ENCODE data around the gene KRT6B. TPM values are rescaled to one million over a fixed set of nuclear protein-coding genes. Genes with fewer than 3 reads are reported as not detected.

KRT6B gene
- total and polyA plus RNA-seq, 2 donors (not counting 3 experiments of a cell fraction or from before 2014, with no cell fraction given), result 0.03 TPM; not detected in 1

GRCh38 chr12:52402377-52402776, 49.6 kb downstream of the KRT6B start:
- DNase-seq (ENCODE audit: low read depth, low spot score) (no peak), FAIRE-seq (no peak)
- no peaks in the 10 kb centered on the region for H3K79me2 ChIP-seq (ENCODE audit: control insufficient read depth, insufficient read depth, low read length)
- H3K4me1 ChIP-seq (ENCODE audit: control insufficient read depth, extremely low read depth, insufficient read depth, low read length), result no peaks in the 10 kb centered on the region
- H3K27ac ChIP-seq (ENCODE audit: insufficient read depth, low read depth, low read length), result no peak overlapping the region
- H3K4me2 ChIP-seq (ENCODE audit: insufficient read depth, low read length), result no peak overlapping the region
- H3K27me3 ChIP-seq (ENCODE audit: control insufficient read depth in 2 of 2, insufficient read depth in 2 of 2, low read length in 2 of 2), result peaks cover 0 to 5% of the 10 kb centered on the region in 2 experiments
- intact Hi-C loops (cut with micrococcal nuclease) (no loop called here), dilution Hi-C loops (cut with MboI; ENCODE audit: extremely low pct_ligation_motif_present, low sequenced_read_pairs) (no loop called here)
- no peak overlapping the region for H3K9ac ChIP-seq (replicated peaks; ENCODE audit: extremely low read depth, insufficient read depth, low read length)
- no peaks in the 10 kb centered on the region for H3K36me3 ChIP-seq (ENCODE audit: control insufficient read depth in 2 of 2, extremely low read depth in 1 of 2, insufficient read depth in 2 of 2, low read length in 2 of 2)
- H4K20me1 ChIP-seq (replicated peaks; ENCODE audit: control insufficient read depth, extremely low read depth, insufficient read depth, low read length), result no peaks in the 10 kb centered on the region
- no peak for TF ChIP-seq MYC (IDR thresholded peaks at IDR 0.05; ENCODE audit: low read depth, low read length)
- TF ChIP-seq FOS (IDR thresholded peaks at IDR 0.05; ENCODE audit: borderline replicate concordance, insufficient read depth, low read length), result no peak
- TF ChIP-seq POLR2AphosphoS5 (IDR thresholded peaks at IDR 0.05; ENCODE audit: insufficient read depth, low read depth, low read length), result no peak
- TF ChIP-seq EZH2 (IDR thresholded peaks at IDR 0.05; ENCODE audit: borderline replicate concordance, low read depth, low read length, severe bottlenecking), result no peak
- TF ChIP-seq POLR2A (IDR thresholded peaks at IDR 0.05; ENCODE audit: low read depth, low read length), result no peak
- BruUV-seq (replicated peaks), result no TSS peak
- no peaks in the 10 kb centered on the region for H3K9me3 ChIP-seq (replicated peaks; ENCODE audit: control insufficient read depth, insufficient read depth, low read length)
- H2AFZ ChIP-seq (ENCODE audit: low read depth, low read length), result no peak overlapping the region
- no peak overlapping the region for H3K4me3 ChIP-seq (replicated peaks in 1 of 3; ENCODE audit: insufficient read depth in 1 of 3, low read depth in 1 of 3, low read length in 3 of 3)
- H3K9me1 ChIP-seq (replicated peaks; ENCODE audit: control insufficient read depth, extremely low read depth, insufficient read depth, low read length), result no peaks in the 10 kb centered on the region
- POLR2A ChIA-PET, result no interaction called here
- CTCF ChIA-PET, result interaction anchor here (1.6 kb wide), 1 partner anchor 463 kb away, joined by 3 read pairs; no protein-coding TSS in a partner anchor

- intact Hi-C loops (cut with micrococcal nuclease) (no loop called here), dilution Hi-C loops (cut with MboI; ENCODE audit: extremely low pct_ligation_motif_present, low sequenced_read_pairs) (no loop called here)
- no peaks in the 10 kb centered on the region for H4K20me1 ChIP-seq (replicated peaks; ENCODE audit: control insufficient read depth, extremely low read depth, insufficient read depth, low read length)
- TF ChIP-seq EZH2 (IDR thresholded peaks at IDR 0.05; ENCODE audit: borderline replicate concordance, low read depth, low read length, severe bottlenecking), result no peak
- TF ChIP-seq FOS (IDR thresholded peaks at IDR 0.05; ENCODE audit: borderline replicate concordance, insufficient read depth, low read length), result no peak
- no peak for TF ChIP-seq POLR2AphosphoS5 (IDR thresholded peaks at IDR 0.05; ENCODE audit: insufficient read depth, low read depth, low read length)
- TF ChIP-seq MYC (IDR thresholded peaks at IDR 0.05; ENCODE audit: low read depth, low read length), result no peak
- TF ChIP-seq MAX (IDR thresholded peaks at IDR 0.05; ENCODE audit: insufficient read depth, insufficient read length), result no peak
- no peak for TF ChIP-seq JUN (IDR thresholded peaks at IDR 0.05; ENCODE audit: borderline replicate concordance, insufficient read depth, insufficient read length, low read depth)
- no peak for TF ChIP-seq POLR2A (IDR thresholded peaks at IDR 0.05; ENCODE audit: low read depth, low read length)
- TF ChIP-seq CTCF (IDR thresholded peaks at IDR 0.05; ENCODE audit: extremely low read depth in 1 of 2, insufficient read depth in 1 of 2, low read depth in 1 of 2, low read length in 2 of 2), result no peak
- DNase-seq (ENCODE audit: low read depth, low spot score) (no peak), FAIRE-seq (no peak)
- ChIA-PET CTCF (interaction anchor here (1.3 to 1.6 kb wide), 2 partner anchors 11 to 464 kb away, joined by 3 to 5 read pairs; no protein-coding TSS in a partner anchor), POLR2A (no interaction called here)
- H3K79me2 ChIP-seq (ENCODE audit: control insufficient read depth, insufficient read depth, low read length), result no peaks in the 10 kb centered on the region
- no peak overlapping the region for H3K4me2 ChIP-seq (ENCODE audit: insufficient read depth, low read length)
- H3K4me1 ChIP-seq (ENCODE audit: control insufficient read depth, extremely low read depth, insufficient read depth, low read length), result no peaks in the 10 kb centered on the region
- no peak overlapping the region for H3K4me3 ChIP-seq (replicated peaks in 1 of 3; ENCODE audit: insufficient read depth in 1 of 3, low read depth in 1 of 3, low read length in 3 of 3)
- no peak overlapping the region for H3K9ac ChIP-seq (replicated peaks; ENCODE audit: extremely low read depth, insufficient read depth, low read length)
- no peak overlapping the region for H2AFZ ChIP-seq (ENCODE audit: low read depth, low read length)
- no peaks in the 10 kb centered on the region for H3K36me3 ChIP-seq (ENCODE audit: control insufficient read depth in 2 of 2, extremely low read depth in 1 of 2, insufficient read depth in 2 of 2, low read length in 2 of 2)
- BruUV-seq (replicated peaks), result no TSS peak
- no peaks in the 10 kb centered on the region for H3K9me3 ChIP-seq (replicated peaks; ENCODE audit: control insufficient read depth, insufficient read depth, low read length)
- H3K27me3 ChIP-seq (ENCODE audit: control insufficient read depth in 2 of 2, insufficient read depth in 2 of 2, low read length in 2 of 2), result peaks cover 0 to 5% of the 10 kb centered on the region in 2 experiments
- no peaks in the 10 kb centered on the region for H3K9me1 ChIP-seq (replicated peaks; ENCODE audit: control insufficient read depth, extremely low read depth, insufficient read depth, low read length)
- H3K27ac ChIP-seq (ENCODE audit: insufficient read depth, low read depth, low read length), result no peak overlapping the region
Observed at GRCh38 chr12:52401926-52402325, 50.0 kb downstream of the KRT6B start.
